B cell (primary cell): ENCODE measurements around the gene XXYLT1.

Experiments
- EZH2 ChIP-seq: IDR thresholded peaks from 2 replicates; pipeline ENCODE4 v1.6.1; 2012; ENCODE audit warnings: borderline replicate concordance, low read depth, mild to moderate bottlenecking, moderate library complexity, low read length; ENCODE audit not compliant: insufficient read depth, poor library complexity, severe bottlenecking
- TF ChIP-seq, protein P1 (sequence below): fragments of 200-600 bp; IDR thresholded peaks from one replicate; pipeline ENCODE4 v1.8.0; 2022; ENCODE audit warnings: antibody characterized with exemption, mild to moderate bottlenecking

DNA sequence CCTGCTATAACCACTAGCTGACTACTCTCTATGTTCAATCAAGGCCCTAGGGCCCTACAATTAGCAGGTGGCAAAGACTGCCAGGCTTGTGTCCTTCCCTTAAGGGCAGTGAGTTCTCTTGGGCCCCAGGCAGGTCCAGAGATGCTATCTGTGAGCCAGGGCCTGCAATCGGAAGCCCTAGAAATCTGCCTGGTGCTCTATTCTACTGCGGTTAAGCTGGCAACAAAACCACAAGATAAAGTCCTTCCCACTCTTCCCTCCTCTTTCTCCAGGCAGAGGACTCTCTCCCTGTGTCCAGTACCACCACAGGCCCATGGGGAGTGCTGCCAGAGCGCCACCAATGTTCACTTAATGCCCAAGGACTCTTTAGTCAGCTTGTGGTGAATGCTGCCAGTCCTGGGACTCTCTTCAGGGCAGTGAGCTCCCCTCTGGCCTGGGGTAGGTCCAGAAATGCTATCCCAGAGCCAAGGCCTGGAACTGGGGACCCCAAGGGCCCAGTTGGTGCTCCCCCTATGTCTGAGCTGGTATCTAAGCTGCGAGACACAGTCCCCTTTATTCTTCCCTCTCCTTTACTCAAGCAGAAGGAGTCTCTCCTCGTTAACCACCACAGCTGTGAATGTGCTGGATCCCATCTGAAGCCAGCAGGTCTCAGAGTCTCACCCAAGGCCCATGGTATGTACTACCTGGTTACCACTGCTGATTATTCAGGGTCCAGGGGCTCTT lies 34.7 kb downstream of the XXYLT1 start:
- TF ChIP-seq, protein P1, sequence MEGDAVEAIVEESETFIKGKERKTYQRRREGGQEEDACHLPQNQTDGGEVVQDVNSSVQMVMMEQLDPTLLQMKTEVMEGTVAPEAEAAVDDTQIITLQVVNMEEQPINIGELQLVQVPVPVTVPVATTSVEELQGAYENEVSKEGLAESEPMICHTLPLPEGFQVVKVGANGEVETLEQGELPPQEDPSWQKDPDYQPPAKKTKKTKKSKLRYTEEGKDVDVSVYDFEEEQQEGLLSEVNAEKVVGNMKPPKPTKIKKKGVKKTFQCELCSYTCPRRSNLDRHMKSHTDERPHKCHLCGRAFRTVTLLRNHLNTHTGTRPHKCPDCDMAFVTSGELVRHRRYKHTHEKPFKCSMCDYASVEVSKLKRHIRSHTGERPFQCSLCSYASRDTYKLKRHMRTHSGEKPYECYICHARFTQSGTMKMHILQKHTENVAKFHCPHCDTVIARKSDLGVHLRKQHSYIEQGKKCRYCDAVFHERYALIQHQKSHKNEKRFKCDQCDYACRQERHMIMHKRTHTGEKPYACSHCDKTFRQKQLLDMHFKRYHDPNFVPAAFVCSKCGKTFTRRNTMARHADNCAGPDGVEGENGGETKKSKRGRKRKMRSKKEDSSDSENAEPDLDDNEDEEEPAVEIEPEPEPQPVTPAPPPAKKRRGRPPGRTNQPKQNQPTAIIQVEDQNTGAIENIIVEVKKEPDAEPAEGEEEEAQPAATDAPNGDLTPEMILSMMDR, result no peak
- TF ChIP-seq EZH2, result no peak
